ENCODE results near the gene PPP2R1B. TPM values are rescaled to one million over a fixed set of nuclear protein-coding genes. Genes with fewer than 3 reads are reported as not detected.
"Not testable (repeated sequence)": the region's sequence is repeated elsewhere in the genome, so short reads cannot be mapped to it uniquely, and the experiment has no call there.

PPP2R1B gene
- total RNA-seq, 1 experiment from 2014 or later, result 72.2 TPM

GRCh38 chr11:111719379-111719778 lies 46.8 kb downstream of the PPP2R1B start:
- DNase-seq (ENCODE audit: low spot score), result no peak
- Histone ChIP-seq H3K4me1 (ENCODE audit: insufficient read depth, low read length, poor library complexity, severe bottlenecking) (peaks cover 11% of the 10 kb centered on the region), H3K9me3 (ENCODE audit: low read depth, low read length, poor library complexity, severe bottlenecking) (no peaks in the 10 kb centered on the region), H3K4me3 (ENCODE audit: low read depth, low read length, poor library complexity, severe bottlenecking) (no peak overlapping the region), H3K27me3 (replicated peaks; ENCODE audit: insufficient read depth, low read depth, low read length, poor library complexity) (no peaks in the 10 kb centered on the region), H3K36me3 (ENCODE audit: insufficient read depth, low read length, poor library complexity, severe bottlenecking) (peaks cover 41% of the 10 kb centered on the region), H3K27ac (ENCODE audit: low read depth, low read length, poor library complexity, severe bottlenecking) (no peak overlapping the region)
- BruUV-seq (replicated peaks), result no TSS peak
- POLR2A ChIA-PET (ENCODE audit: low non-redundant PET), result no interaction called here
- intact Hi-C loops (cut with micrococcal nuclease; ENCODE audit: unreplicated experiment), result no loop called here
- TF ChIP-seq, protein P1, sequence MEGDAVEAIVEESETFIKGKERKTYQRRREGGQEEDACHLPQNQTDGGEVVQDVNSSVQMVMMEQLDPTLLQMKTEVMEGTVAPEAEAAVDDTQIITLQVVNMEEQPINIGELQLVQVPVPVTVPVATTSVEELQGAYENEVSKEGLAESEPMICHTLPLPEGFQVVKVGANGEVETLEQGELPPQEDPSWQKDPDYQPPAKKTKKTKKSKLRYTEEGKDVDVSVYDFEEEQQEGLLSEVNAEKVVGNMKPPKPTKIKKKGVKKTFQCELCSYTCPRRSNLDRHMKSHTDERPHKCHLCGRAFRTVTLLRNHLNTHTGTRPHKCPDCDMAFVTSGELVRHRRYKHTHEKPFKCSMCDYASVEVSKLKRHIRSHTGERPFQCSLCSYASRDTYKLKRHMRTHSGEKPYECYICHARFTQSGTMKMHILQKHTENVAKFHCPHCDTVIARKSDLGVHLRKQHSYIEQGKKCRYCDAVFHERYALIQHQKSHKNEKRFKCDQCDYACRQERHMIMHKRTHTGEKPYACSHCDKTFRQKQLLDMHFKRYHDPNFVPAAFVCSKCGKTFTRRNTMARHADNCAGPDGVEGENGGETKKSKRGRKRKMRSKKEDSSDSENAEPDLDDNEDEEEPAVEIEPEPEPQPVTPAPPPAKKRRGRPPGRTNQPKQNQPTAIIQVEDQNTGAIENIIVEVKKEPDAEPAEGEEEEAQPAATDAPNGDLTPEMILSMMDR (conservative IDR thresholded peaks at IDR 0.05; ENCODE audit: low read depth, low read length), result no peak
- TF ChIP-seq EZH2 (IDR thresholded peaks at IDR 0.05; ENCODE audit: borderline replicate concordance, low read depth, low read length, poor library complexity, severe bottlenecking), result no peak
- CTCF ChIA-PET, result no interaction called here

DNA sequence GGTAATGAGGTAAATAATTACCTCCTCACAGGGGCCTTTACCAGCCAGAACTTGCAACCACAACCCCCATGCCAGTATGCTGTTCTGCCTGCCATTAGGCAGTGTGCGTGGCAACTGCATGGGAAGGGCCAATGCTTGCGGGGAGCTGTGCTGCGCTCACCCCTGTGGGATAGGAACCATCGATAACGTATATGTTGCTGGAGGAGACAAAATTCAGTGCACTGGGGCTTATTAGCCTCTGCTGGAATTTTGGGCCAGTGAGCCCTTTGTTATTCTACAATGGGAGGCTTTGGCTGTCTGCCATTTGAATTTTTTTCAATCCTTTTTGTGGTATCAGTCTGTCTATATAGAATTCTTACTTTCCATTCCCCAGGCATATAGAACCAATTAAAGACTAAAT lies 47.3 kb downstream of the PPP2R1B start:
- BruUV-seq (replicated peaks), result no TSS peak
- Histone ChIP-seq H3K36me3 (ENCODE audit: insufficient read depth, low read length, poor library complexity, severe bottlenecking) (peaks cover 35% of the 10 kb centered on the region), H3K4me1 (ENCODE audit: insufficient read depth, low read length, poor library complexity, severe bottlenecking) (peaks cover 11% of the 10 kb centered on the region), H3K4me3 (ENCODE audit: low read depth, low read length, poor library complexity, severe bottlenecking) (no peak overlapping the region), H3K27me3 (replicated peaks; ENCODE audit: insufficient read depth, low read depth, low read length, poor library complexity) (no peaks in the 10 kb centered on the region), H3K27ac (ENCODE audit: low read depth, low read length, poor library complexity, severe bottlenecking) (no peak overlapping the region), H3K9me3 (ENCODE audit: low read depth, low read length, poor library complexity, severe bottlenecking) (no peaks in the 10 kb centered on the region)
- peak; percentile 64 for DNase-seq (ENCODE audit: low spot score)
- TF ChIP-seq EZH2 (IDR thresholded peaks at IDR 0.05; ENCODE audit: borderline replicate concordance, low read depth, low read length, poor library complexity, severe bottlenecking), result no peak
- TF ChIP-seq, protein P1 (conservative IDR thresholded peaks at IDR 0.05; ENCODE audit: low read depth, low read length), result no peak
- intact Hi-C loops (cut with micrococcal nuclease; ENCODE audit: unreplicated experiment), result no loop called here
- ChIA-PET CTCF (no interaction called here), POLR2A (ENCODE audit: low non-redundant PET) (no interaction called here)

DNA sequence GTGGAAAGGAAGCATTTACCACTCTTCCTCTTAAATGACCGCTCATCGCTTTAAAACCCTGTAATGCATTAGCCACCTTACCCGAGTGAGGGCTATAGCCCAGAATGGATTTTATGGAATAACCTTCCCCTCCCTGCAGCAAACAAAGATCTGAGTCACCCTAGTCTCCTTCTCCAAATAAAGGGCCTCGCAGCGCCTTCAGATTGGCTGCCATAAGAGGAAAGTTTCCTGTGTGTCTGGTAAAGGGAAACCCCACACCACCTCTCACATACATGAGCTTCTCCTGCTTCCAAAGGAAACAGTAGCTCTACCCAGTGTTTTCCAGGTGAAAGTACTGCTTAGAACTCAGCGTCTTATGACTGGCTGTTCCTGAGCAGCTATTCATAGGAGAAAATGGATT lies 47.8 kb downstream of the PPP2R1B start:
- no peaks in the 10 kb centered on the region for H3K9me3 ChIP-seq (ENCODE audit: low read depth, low read length, poor library complexity, severe bottlenecking)
- ChIA-PET CTCF (no interaction called here), POLR2A (ENCODE audit: low non-redundant PET) (no interaction called here)
- no peak overlapping the region for H3K4me3 ChIP-seq (ENCODE audit: low read depth, low read length, poor library complexity, severe bottlenecking)
- no TSS peak for BruUV-seq (replicated peaks)
- H3K36me3 ChIP-seq (ENCODE audit: insufficient read depth, low read length, poor library complexity, severe bottlenecking), result peaks cover 34% of the 10 kb centered on the region
- intact Hi-C loops (cut with micrococcal nuclease; ENCODE audit: unreplicated experiment), result no loop called here
- no peak overlapping the region for H3K27ac ChIP-seq (ENCODE audit: low read depth, low read length, poor library complexity, severe bottlenecking)
- no peaks in the 10 kb centered on the region for H3K27me3 ChIP-seq (replicated peaks; ENCODE audit: insufficient read depth, low read depth, low read length, poor library complexity)
- TF ChIP-seq, protein P1 (conservative IDR thresholded peaks at IDR 0.05; ENCODE audit: low read depth, low read length), result no peak
- H3K4me1 ChIP-seq (ENCODE audit: insufficient read depth, low read length, poor library complexity, severe bottlenecking), result peaks cover 11% of the 10 kb centered on the region
- peak; percentile 32 for DNase-seq (ENCODE audit: low spot score)

DNA sequence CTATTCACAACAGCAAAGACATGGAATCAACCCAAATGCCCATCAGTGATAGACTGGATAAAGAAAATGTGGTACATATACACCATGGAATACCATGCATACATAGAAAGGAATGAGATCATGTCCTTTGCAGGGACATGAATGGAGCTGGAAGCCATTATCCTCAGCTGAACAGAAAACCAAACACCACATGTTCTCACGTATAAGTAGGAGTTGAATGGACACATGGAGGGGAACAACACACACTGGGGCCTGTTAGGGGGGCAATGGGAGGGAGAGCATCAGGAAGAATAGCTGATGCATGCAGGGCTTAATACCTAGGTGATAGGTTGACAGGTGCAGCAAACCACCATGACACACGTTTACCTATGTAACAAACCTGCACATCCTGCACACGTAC lies 48.5 kb downstream of the PPP2R1B start:
- Histone ChIP-seq H3K4me1 (ENCODE audit: insufficient read depth, low read length, poor library complexity, severe bottlenecking) (peaks cover 11% of the 10 kb centered on the region), H3K36me3 (ENCODE audit: insufficient read depth, low read length, poor library complexity, severe bottlenecking) (peaks cover 28% of the 10 kb centered on the region)
- H3K4me3 ChIP-seq (ENCODE audit: low read depth, low read length, poor library complexity, severe bottlenecking); BruUV-seq (replicated peaks); H3K9me3 ChIP-seq (ENCODE audit: low read depth, low read length, poor library complexity, severe bottlenecking); H3K27me3 ChIP-seq (replicated peaks; ENCODE audit: insufficient read depth, low read depth, low read length, poor library complexity); POLR2A ChIA-PET (ENCODE audit: low non-redundant PET); DNase-seq (ENCODE audit: low spot score); CTCF ChIA-PET; intact Hi-C loops (cut with micrococcal nuclease; ENCODE audit: unreplicated experiment); H3K27ac ChIP-seq (ENCODE audit: low read depth, low read length, poor library complexity, severe bottlenecking): not testable (repeated sequence)

Data from A673 (cell line).